Fibroblast of lung (primary cell): Measurements from ENCODE around the gene SLC1A7.

Experiments
- EZH2 ChIP-seq: IDR thresholded peaks from 2 replicates; pipeline ENCODE4 v1.5.1; 2012; ENCODE audit warnings: low read length, control low read depth, mild to moderate bottlenecking; ENCODE audit errors: missing control alignments
- TF ChIP-seq, protein P1 (sequence below), 2 donors: IDR thresholded peaks in 1 of 2; conservative IDR thresholded peaks in 1 of 2; 1 replicate in 1 of 2; 2 replicates in 1 of 2; pipeline ENCODE4 v1.5.1; 2011 to 2012; ENCODE audit warnings: low read length in 2 of 2, control low read depth in 1 of 2, inconsistent platforms in 1 of 2, low read depth in 1 of 2, mild to moderate bottlenecking in 1 of 2

DNA sequence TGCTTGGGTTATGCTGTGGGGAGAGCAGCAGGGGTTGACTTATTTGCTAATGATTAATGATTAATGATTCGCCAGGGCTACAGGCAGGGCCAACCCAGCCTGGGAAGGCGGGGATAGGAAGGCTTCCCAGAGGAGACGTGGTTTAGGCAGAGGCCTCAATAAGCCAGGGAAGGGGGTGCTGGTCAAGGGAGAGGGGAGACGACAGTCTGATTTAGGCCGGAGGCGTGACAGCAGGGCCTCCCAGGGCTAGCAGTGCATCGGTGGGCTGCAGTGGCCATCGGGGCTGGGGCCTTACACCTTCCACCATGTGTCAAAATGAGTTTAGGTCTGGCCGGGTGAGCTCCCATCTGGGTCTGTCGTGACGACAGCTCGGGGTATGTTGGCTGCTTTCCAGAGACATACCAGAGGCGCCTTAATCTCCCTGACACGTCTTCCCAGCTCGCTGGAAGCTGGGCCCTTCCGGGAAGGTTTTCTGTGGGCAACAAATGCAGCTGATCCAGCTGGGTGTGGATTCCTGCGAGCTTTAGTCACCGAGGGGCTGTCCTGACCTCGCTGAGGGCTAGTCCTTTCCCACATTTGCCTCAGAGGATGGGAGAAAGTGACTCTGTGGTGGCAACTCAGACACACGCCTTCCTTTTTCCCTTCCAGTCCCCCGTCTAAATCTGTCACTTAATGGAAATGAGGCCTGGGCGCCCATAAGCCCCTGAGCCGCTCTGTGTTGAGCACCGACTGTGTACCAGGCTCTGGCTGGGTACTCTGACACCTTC is 3.7 kb upstream of the SLC1A7 start:
- TF ChIP-seq, protein P1, sequence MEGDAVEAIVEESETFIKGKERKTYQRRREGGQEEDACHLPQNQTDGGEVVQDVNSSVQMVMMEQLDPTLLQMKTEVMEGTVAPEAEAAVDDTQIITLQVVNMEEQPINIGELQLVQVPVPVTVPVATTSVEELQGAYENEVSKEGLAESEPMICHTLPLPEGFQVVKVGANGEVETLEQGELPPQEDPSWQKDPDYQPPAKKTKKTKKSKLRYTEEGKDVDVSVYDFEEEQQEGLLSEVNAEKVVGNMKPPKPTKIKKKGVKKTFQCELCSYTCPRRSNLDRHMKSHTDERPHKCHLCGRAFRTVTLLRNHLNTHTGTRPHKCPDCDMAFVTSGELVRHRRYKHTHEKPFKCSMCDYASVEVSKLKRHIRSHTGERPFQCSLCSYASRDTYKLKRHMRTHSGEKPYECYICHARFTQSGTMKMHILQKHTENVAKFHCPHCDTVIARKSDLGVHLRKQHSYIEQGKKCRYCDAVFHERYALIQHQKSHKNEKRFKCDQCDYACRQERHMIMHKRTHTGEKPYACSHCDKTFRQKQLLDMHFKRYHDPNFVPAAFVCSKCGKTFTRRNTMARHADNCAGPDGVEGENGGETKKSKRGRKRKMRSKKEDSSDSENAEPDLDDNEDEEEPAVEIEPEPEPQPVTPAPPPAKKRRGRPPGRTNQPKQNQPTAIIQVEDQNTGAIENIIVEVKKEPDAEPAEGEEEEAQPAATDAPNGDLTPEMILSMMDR (conservative IDR thresholded peaks at IDR 0.05 in 1 of 2, IDR thresholded peaks at IDR 0.05 in 1 of 2; ENCODE audit: low read depth in 1 of 2, low read length in 2 of 2) = no peak
- no peak for TF ChIP-seq EZH2
